MM.1S (cell line): ENCODE measurements around the gene PLA1A.
A peak's percentile ranks its signal among the peaks of the same experiment; 100 is the strongest.

Source experiments
- DNase-seq: peaks from one replicate; pipeline ENCODE4 v3.0.0-alpha.2; 2015
- H2AFZ ChIP-seq: fragments of 300-600 bp; sonication (generic); 2 replicates; pipeline ENCODE4 v1.6.0; 2016; ENCODE audit warnings: antibody characterized with exemption, low read length
- H3F3A ChIP-seq: fragments of 300-600 bp; sonication (generic); 2 replicates; pipeline ENCODE4 v1.6.1; 2016; ENCODE audit warnings: mild to moderate bottlenecking, antibody characterized with exemption, low read length, moderate library complexity, mixed read lengths; ENCODE audit not compliant: insufficient read depth
- H3K27ac ChIP-seq: fragments of 300-600 bp; sonication (generic); 2 replicates; pipeline ENCODE4 v1.5.1; 2016; ENCODE audit warnings: mild to moderate bottlenecking, low read length
- H3K27me3 ChIP-seq: fragments of 300-600 bp; sonication (generic); replicated peaks from 2 replicates; pipeline ENCODE4 v1.6.0; 2016; ENCODE audit warnings: low read length; ENCODE audit not compliant: insufficient read depth
- H3K36me3 ChIP-seq: fragments of 300-600 bp; sonication (generic); replicated peaks from 2 replicates; pipeline ENCODE4 v1.6.1; 2016; ENCODE audit warnings: mild to moderate bottlenecking, low read length, mixed read lengths; ENCODE audit not compliant: insufficient read depth
- H3K4me1 ChIP-seq: fragments of 300-600 bp; sonication (generic); 2 replicates; pipeline ENCODE4 v1.6.1; 2016; ENCODE audit warnings: low read length, mixed read lengths
- H3K4me2 ChIP-seq: fragments of 300-600 bp; sonication (generic); 2 replicates; pipeline ENCODE4 v1.6.0; 2016; ENCODE audit warnings: low read depth, low read length
- H3K4me3 ChIP-seq: fragments of 300-600 bp; sonication (generic); 2 replicates; pipeline ENCODE4 v1.5.1; 2016; ENCODE audit warnings: low read length, mixed read lengths
- H3K79me2 ChIP-seq: fragments of 300-600 bp; sonication (generic); 2 replicates; pipeline ENCODE4 v1.6.1; 2016; ENCODE audit warnings: mixed run types, low read length, mixed read lengths
- H3K9ac ChIP-seq: fragments of 300-600 bp; sonication (generic); 2 replicates; pipeline ENCODE4 v1.6.1; 2016; ENCODE audit warnings: low read length, mixed read lengths
- H3K9me2 ChIP-seq: fragments of 300-600 bp; sonication (generic); replicated peaks from 2 replicates; pipeline ENCODE4 v1.6.1; 2016; ENCODE audit warnings: mild to moderate bottlenecking, low read length, mixed read lengths; ENCODE audit not compliant: insufficient read depth
- H3K9me3 ChIP-seq: fragments of 300-600 bp; sonication (generic); replicated peaks from 2 replicates; pipeline ENCODE4 v1.6.1; 2016; ENCODE audit warnings: mild to moderate bottlenecking, low read length, mixed read lengths; ENCODE audit not compliant: insufficient read depth
- H4K20me1 ChIP-seq: fragments of 300-600 bp; sonication (generic); 2 replicates; pipeline ENCODE4 v1.6.1; 2016; ENCODE audit warnings: mild to moderate bottlenecking, low read length, moderate library complexity, mixed read lengths; ENCODE audit not compliant: insufficient read depth
- CTCF ChIP-seq: fragments of 300-600 bp; sonication (generic); IDR thresholded peaks from 2 replicates; pipeline ENCODE4 v1.5.1; 2016; ENCODE audit warnings: antibody characterized with exemption, low read length, mixed read lengths
- EZH2 ChIP-seq: fragments of 300-600 bp; sonication (generic); optimal IDR thresholded peaks from 2 replicates; pipeline ENCODE3; 2017; ENCODE audit warnings: low read depth, mild to moderate bottlenecking, antibody characterized with exemption, low read length, mixed read lengths
- EZH2phosphoT487 ChIP-seq: fragments of 300-600 bp; sonication (generic); IDR thresholded peaks from 2 replicates; pipeline ENCODE4 v1.6.1; 2018; ENCODE audit warnings: antibody characterized with exemption, low read length

Gene PLA1A

GRCh38 chr3:119675188-119675874 lies 77.6 kb downstream of the PLA1A start:
- H3K27ac ChIP-seq: no peak overlapping the region
- peaks cover 4% of the 10 kb centered on the region; the same call in 1 of the 2 replicates for H3K36me3 ChIP-seq
- H3K4me1 ChIP-seq: peaks cover 7% of the 10 kb centered on the region; the same call in 1 of the 2 replicates
- H3K9me3 ChIP-seq: no peaks in the 10 kb centered on the region
- no peak overlapping the region for H3K9ac ChIP-seq
- no peaks in the 10 kb centered on the region for H3K9me2 ChIP-seq
- H3K79me2 ChIP-seq: peaks cover 35% of the 10 kb centered on the region
- H2AFZ ChIP-seq: no peak overlapping the region
- peaks cover 6% of the 10 kb centered on the region for H3F3A ChIP-seq
- no peak for DNase-seq
- H4K20me1 ChIP-seq: no peaks in the 10 kb centered on the region
- H3K27me3 ChIP-seq: no peaks in the 10 kb centered on the region
- peak overlapping the region; percentile 71 for H3K4me2 ChIP-seq
- H3K4me3 ChIP-seq: no peak overlapping the region
- TF ChIP-seq EZH2phosphoT487 (no peak), EZH2 (no peak)

GRCh38 chr3:119676020-119676419 lies 78.3 kb downstream of the PLA1A start:
- no peaks in the 10 kb centered on the region for H3K9me2 ChIP-seq
- H4K20me1 ChIP-seq: no peaks in the 10 kb centered on the region
- peak overlapping the region; percentile 71 for H3K4me2 ChIP-seq
- no peaks in the 10 kb centered on the region for H3K27me3 ChIP-seq
- peaks cover 35% of the 10 kb centered on the region for H3K79me2 ChIP-seq
- peak overlapping the region; percentile 86 for H3K4me3 ChIP-seq
- no peak for TF ChIP-seq CTCF
- TF ChIP-seq EZH2phosphoT487: no peak
- no peak for TF ChIP-seq EZH2
- no peak overlapping the region for H2AFZ ChIP-seq
- no peak overlapping the region for H3K27ac ChIP-seq
- H3F3A ChIP-seq: peaks cover 6% of the 10 kb centered on the region
- DNase-seq: no peak
- peaks cover 8% of the 10 kb centered on the region for H3K4me1 ChIP-seq
- H3K9ac ChIP-seq: peak overlapping the region; percentile 56
- H3K9me3 ChIP-seq: no peaks in the 10 kb centered on the region
- peaks cover 4% of the 10 kb centered on the region; the same call in 1 of the 2 replicates for H3K36me3 ChIP-seq

- Histone ChIP-seq H3K4me2 (peak within 1 kb of the TSS; percentile 90), H3K27me3 (no peaks in the 10 kb centered on the region), H3K36me3 (peaks cover 4% of the 10 kb centered on the region; the same call in 1 of the 2 replicates), H3K9me3 (no peaks in the 10 kb centered on the region), H3K9me2 (no peaks in the 10 kb centered on the region), H2AFZ (peak within 1 kb of the TSS; percentile 52), H3K4me3 (peak within 1 kb of the TSS; percentile 86), H3F3A (peaks cover 6% of the 10 kb centered on the region), H4K20me1 (no peaks in the 10 kb centered on the region), H3K9ac (peak within 1 kb of the TSS; percentile 86), H3K4me1 (peaks cover 10% of the 10 kb centered on the region), H3K79me2 (peaks cover 35% of the 10 kb centered on the region), H3K27ac (peak within 1 kb of the TSS; percentile 94)
- TF ChIP-seq EZH2phosphoT487: no peak
- TF ChIP-seq CTCF: no peak
- TF ChIP-seq EZH2: no peak
- peak; percentile 99 for DNase-seq
Observed at GRCh38 chr3:119676771-119677640, 79.3 kb downstream of the PLA1A start, which contains the start of gene COX17. TSS of gene COX17 (minus strand) at chr3:119677406. CDS start at chr3:119677310, 96 bp downstream.
